Neural cell (in vitro differentiated cells): ENCODE data around the gene ARID1B.

Source experiments
- CTCF ChIP-seq: fragments of 450-650 bp; IDR thresholded peaks from 2 replicates; pipeline ENCODE4 v1.5.1; 2014; ENCODE audit warnings: antibody characterized with exemption, mild to moderate bottlenecking, moderate library complexity; ENCODE audit not compliant: poor library complexity, severe bottlenecking
- EP300 ChIP-seq: fragments of 450-650 bp; conservative IDR thresholded peaks from 2 replicates; pipeline ENCODE4 v1.6.1; 2014; ENCODE audit warnings: antibody characterized with exemption, mild to moderate bottlenecking, moderate library complexity; ENCODE audit not compliant: poor library complexity, severe bottlenecking
- EZH2 ChIP-seq: fragments of 200-600, 300-800 bp; shearing (Covaris generic), sonication (generic); IDR thresholded peaks from 2 replicates; pipeline ENCODE4 v1.6.1; 2014; ENCODE audit warnings: antibody characterized with exemption, low read length, borderline replicate concordance, mild to moderate bottlenecking; ENCODE audit not compliant: insufficient read depth, poor library complexity, severe bottlenecking
- RAD21 ChIP-seq: fragments of 450-650 bp; conservative IDR thresholded peaks from 2 replicates; pipeline ENCODE4 v1.6.1; 2014; ENCODE audit warnings: antibody characterized with exemption, mild to moderate bottlenecking, moderate library complexity

DNA sequence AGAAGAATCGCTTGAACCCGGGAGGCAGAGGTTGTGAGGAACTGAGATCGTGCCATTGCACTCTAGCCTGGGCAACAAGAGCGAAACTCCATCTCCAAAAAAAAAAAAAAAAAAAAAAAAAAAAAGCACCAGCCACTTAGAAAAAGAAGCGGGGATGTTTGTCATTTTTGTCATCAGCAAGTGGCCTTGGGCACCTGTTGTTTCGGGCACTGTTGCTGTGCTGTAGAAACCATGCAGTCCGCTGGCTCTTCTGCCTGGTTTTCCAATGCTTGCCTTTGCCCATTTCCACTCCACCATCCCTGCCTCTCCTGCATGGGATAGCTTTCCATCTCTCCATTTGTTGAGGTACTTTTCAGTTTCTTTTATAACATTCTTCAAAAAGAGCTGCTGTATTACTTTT, 129.3 kb downstream of the ARID1B start:
- TF ChIP-seq RAD21 (no peak), CTCF (no peak), EP300 (no peak), EZH2 (no peak)
